Cardiac septum (tissue), 1 donor: ENCODE data around the gene RABGAP1L. TPM values are rescaled to one million over a fixed set of nuclear protein-coding genes. Genes with fewer than 3 reads are reported as not detected.

Source experiments
- DNase-seq: peaks from one replicate; pipeline ENCODE4 v3.0.0-alpha.2; 2020; ENCODE audit warnings: low spot score
- intact Hi-C: fragments of 100-400 bp; cut with DNase I; formaldehyde crosslinking; loops from one replicate; pipeline ENCODE4 v1.14.0; 2022
- total RNA-seq: library from RNA; stranded (reverse); fragmentation: NEBNext Ultra II Directional; extraction: Animal tissue kit (Norgen Biotek cat#: 25700); gene quantifications from one replicate; pipeline ENCODE4 v1.2.1, GENCODE V29; 2021
- donor health status: DM: no; HTN: no; CAD: no.

The RABGAP1L gene
- total RNA-seq, 1 donor from 2014 or later: 109 TPM

DNA sequence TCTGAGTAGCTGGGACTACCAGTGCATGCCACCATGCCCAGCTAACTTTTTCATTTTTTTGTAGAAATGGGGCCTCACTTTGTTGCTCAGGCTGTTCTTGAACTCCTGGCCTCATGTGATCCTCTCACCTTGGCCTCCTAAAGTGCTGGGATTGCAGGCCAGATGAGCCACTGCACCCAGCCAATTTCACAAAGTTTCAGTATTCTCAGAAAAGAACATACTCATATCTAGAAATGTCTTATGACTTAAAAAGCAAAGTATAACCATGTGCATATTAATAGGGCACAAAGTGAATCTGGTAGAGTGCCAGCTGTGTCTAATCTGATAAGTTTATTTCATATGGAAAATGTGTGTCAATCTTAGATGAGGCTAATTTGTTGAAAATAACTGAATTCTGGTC is 752.9 kb downstream of the RABGAP1L start:
- no peak for DNase-seq
- intact Hi-C loops: no loop called here

DNA sequence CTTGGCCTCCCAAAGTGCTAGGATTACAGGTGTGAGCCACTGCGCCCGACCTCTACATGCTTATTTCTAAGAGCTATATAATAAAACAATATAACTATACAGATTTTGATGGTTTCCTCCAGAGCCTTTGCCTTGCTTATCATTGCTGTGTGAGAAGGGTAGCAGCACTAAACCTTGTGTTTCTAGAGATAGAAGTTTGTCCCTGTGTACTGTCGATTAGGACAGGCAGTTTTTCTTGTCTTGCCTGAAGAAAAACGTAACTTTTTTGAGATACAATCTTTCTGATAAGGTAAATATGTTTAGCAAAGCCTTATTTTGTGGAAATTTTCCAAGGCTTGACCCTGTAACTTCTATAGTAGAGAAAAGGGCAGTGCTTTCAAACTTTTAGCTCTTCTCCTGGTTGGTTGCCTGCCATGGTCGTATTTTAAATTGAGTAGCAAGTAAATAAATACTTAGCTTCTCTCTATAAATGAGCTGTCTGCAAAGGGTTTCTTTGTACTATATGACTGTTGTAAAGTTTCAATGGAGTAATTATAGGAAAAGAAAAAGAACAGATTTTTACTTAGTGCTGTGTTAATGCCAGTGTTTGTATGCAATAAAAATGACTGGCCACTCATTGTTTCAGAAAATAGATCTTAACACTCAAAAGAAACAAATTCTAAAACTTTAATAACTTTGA is 754.0 kb downstream of the RABGAP1L start:
- no peak for DNase-seq
- intact Hi-C loops: no loop called here

DNA sequence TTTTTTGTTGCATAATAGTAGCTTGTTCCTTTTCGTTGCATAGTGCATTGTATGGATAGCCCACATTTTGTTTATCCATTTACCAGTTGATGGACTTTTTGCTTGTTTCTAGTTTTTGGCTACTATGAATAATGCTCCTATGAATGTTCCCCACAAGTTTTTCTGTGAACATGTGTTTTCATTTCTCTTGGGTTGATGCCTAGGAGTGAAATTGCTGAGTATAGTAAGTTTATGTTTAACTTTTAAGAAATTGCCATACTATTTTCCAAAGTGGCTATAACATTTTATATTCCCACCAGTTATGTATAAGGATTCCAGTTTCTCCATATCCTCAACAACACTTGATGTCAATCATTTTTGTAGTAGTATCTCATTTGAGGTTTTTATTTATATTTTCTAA is 755.7 kb downstream of the RABGAP1L start:
- no peak for DNase-seq
- intact Hi-C loops: no loop called here

DNA sequence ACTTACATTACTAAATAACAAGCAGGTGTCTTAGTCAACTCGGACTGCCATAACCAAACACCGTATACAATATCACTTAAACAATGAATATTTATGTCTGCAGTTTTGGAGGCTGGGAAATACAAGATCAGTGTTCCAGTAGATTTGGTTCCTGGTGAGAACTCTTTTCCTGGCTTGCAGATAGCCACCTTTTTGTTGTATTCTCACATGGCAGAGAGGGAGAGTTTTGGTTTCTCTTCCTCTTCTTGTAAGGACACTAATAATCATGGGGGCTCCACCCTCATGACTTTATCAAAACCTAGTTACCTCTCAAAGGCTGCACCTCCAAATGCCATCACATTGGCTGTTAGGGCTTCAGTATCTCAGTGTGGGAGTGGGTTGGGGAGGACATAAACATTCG is 757.5 kb downstream of the RABGAP1L start:
- intact Hi-C loops: no loop called here

DNA sequence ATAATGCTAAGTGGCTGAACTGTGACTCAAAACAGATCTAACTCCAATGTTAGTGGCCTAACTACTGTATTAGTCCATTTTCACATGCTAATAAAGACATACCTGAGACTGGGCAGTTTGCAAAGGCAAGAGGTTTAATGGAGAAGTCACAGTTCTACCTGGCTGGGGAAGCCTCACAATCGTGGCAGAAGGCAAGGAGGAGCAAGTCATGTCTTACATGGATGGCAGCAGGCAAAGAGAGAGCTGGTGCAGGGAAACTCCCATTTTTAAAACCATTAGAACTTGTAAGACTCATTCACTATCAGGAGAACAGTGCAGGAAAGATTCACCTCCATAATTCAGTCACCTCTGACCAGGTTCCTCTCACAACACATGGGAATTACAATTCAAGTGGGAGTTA is 760.8 kb downstream of the RABGAP1L start:
- intact Hi-C loops: no loop called here

More for the DNA sequence above, 757.5 kb downstream of the RABGAP1L start:
- DNase-seq: no peak

DNA sequence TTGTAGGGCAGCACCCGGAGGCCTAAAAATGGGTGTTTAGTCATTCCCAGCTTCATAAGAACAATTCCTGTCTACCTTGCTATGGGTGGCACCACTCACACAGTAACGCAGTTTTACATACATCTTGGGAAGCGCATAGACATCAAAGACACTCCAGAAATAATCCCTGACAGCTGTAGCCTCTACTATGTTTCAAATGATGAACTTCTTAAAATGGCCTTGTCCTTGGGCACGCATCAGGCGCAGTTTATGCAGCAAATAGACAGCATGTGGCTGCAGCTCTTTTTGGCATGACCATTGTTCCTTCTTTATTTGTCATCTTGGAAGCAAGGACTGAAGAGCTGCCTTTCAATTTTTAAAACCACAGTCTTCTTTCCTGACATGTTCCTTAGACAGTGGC is 762.8 kb downstream of the RABGAP1L start:
- intact Hi-C loops: no loop called here
- DNase-seq: no peak

More for the DNA sequence above, 760.8 kb downstream of the RABGAP1L start:
- no peak for DNase-seq

DNA sequence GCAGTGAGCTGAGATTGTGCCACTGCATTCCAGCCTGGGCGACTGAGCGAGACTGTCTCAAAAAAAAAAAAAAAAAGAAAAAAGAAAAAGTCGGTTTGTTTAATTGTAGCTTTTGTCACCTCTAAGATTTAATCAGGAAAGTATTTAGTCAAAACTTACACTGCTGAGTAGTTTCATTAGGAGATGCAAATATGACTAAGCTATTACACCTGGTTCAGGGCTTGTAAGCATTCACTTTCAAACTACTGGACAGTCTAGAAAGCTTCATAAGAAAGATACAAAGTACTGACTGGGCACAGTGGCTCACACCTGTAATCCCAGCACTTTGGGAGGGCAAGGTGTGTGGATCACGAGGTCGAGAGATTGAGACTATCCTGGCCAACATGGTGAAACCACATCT is 764.5 kb downstream of the RABGAP1L start:
- intact Hi-C loops: no loop called here
- no peak for DNase-seq

DNA sequence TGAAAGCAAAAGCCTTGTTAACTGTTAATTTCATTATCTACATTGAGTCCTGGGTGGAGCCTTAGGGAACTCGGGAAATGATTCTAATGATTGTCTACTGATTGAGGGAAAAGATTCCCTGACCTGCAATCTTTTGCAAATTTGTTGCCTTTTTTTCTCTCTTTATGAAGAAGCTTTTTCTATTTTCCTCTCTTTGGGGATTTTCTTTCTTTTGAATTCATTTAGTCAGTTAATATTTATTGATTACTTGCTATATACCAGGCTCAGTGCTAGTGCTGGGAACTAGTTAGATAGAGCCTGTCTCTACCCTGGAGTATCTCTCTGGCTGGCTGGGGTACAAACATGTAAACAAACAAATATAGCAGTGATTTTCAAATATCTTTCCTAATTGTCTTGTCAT is 769.2 kb downstream of the RABGAP1L start:
- intact Hi-C loops: no loop called here
- no peak for DNase-seq

DNA sequence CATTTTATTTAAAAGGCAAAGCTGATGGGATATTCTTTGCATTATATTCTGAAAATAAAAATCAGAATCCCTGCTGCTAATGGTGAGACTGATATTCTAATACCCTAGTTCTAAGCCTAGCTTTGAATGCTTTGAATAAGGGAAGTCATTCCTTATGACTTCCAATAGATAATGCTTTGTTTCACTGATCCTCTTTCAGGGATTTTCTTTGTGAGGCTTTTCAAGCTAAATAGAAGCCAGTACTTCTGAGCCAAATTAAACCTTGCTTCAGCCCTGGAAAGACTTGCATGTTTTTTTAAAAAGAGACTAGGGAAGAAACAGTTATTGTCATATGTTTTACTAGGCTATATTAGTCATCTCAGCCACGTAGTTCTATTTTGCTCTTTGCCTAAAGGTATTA is 771.9 kb downstream of the RABGAP1L start:
- DNase-seq: no peak
- intact Hi-C loops: no loop called here

DNA sequence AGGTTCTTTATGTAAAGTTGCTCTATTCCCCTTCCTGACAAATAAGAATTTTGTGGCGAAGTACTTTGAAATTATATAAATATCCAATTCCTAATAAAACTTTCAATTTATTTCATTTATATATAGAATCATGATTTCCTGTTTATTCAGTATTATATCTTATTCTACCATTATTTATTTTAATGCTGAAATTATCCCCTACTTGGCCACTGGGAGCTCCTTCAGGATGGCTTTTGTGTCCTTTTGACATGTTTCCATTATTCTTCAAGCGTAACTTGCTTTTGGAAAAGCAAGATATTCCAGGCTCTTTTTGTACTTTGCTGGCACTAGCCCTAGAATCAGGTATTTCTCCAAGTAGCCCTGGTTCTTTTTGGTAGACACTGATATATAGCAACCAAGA is 773.3 kb downstream of the RABGAP1L start:
- no peak for DNase-seq
- intact Hi-C loops: no loop called here

DNA sequence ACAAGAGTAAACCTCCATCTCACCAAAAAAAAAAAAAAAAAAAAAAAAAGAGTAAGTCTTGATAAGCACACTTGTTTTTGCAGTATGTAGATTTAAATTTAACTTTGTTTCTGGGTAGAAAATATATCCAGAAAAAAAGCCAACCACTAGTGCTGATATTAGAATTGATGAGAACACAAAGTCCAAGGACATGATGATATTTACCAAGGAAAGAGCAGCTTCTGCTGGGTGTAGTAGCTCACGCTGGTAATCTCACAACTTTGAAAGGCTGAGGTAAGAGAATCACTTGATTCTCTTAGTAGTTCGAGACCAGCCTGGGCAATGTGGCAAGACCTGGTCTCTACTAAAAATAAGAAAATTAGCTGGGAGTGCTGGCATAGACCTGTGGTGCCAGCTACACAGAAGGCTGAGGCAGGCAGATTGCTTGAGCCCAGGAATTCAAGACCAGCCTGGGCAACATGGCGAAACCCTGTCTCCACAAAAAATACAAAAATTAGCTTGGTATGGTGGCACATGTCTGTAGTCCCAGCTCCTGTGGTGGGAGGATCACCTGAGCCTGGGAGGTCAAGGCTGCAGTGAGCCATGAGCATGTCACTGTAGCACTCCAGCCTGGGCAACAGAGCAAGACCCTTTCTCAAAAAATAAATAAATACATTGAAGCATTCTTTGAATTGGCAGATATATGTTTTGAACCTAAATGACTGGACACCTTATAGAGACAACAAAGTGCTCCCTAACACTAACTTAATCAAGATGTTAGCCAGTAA is 776.8 kb downstream of the RABGAP1L start:
- intact Hi-C loops: no loop called here
- no peak for DNase-seq

DNA sequence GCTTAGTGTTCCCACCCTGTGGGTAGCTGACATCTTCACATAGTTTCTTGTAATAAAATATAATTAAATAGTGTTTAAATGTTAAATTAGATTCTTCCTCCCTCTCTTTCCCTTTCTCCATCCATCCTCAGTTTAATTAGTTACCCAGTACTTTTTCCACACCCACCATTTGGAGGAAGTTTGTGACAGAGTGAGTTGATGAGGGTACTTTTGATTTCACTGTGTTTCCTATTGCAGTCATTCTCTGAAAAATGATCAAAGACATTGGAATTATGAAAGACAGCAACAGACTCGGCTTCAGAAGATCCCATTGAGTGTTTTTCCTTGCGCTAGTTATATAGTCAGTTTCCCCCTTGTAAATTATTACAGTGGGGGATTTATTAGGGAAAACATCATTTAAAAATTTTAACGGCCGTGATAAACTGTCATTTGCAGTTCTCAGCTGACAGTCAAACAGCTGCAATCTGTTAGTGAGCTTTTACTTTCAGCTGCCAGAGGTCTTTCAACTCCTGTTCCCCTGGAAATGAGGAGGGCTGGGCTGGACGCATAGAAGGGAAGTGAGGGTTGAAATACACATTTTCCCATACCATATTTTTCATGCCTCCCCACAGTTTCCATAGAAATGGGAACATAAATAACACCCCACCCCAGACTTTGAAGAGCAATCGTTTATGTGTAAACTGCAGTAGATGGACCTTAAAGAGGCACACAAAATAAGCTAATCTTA is 779.1 kb downstream of the RABGAP1L start:
- intact Hi-C loops: no loop called here
- no peak for DNase-seq

DNA sequence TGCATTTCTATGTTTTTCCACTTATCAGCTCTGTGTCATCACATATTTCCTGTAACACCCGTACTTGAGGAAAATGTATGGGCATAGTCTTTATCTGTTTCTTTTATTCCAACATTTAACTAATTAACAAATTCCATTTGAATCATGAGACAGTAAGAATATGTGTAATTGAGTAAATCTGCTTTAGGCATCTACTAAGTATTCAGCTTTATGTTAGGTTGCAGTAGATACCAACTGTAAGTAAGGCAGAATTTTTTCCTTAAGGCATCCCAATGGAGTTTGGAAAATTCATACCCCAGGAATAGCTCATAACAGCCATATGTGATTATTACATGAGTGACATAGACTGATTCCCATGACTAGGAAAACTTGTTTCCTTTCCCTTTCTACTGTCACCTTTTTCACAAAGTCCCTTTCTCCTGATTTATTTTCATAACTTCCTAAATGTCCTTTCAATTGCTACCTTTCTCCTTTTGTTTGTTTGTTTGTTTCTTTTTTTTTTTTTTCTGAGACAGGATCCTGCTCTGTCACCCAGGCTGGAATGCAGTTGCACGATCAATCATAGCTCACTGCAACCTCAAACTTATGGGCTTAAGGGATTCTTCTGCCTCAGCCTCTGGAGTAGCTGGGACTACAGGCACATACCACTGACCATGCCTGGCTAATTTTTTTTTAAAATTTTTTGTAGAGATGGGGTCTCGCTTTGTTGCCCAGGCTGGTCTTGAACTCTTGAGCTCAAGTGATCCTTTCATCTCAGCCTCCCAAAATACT is 780.6 kb downstream of the RABGAP1L start:
- DNase-seq: no peak
- intact Hi-C loops: no loop called here

DNA sequence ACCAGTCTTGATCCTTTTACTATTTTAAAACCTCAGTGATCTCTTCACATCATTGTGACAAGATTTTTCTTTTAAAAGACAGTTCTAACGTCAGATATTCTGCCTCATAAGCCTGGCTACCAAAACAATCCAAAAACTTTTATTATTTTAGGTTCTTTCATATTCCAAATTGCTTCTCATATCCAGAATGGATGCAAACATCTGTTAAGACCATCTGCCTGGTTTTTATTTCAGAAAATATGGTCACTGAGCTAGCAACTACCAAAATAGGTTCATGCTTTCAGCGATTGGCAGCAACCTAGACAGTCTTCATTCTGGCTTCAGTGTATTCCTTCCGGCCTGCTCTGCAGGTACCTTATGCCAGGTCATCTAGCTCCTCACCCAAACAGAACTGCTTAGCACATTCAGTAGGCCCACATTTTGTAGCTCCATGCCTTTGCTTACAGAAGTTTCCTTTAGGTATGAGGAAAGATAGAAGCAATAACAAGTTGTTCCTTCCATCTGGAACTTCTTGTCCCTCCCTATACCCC is 781.4 kb downstream of the RABGAP1L start:
- DNase-seq: no peak
- intact Hi-C loops: no loop called here

DNA sequence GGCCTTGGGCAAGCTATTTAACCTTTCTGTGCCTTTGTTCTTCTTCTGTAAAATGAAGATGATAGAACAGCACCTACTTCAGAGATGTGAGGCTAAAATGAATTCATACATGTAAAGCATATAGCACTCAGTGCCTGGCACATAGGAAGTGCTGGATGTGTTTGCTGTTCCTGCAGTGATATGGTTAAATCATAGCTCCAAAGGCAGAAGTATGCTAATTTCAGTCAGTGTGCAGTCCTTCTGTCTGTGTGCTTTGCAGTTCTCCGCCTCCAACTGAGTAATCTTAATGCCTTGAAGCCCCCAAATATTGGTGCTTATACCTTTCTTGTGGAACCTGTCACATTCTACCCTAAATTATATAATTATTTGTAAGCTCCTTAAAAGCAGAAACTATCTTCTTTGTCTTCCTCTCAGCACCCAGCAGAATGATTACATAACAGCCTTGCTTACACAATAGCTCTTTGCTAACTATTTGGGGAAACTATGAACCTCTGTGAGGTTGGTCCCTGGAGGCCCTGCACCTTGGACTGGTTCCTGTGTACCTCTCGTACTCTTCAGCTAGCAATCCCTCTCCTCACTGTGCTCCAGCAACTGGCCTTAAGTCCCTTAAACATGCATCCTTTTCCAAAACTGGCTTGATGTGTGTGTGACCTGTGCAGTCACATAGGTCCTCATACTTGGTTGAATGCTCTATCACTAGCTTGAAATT is 783.4 kb downstream of the RABGAP1L start:
- intact Hi-C loops: no loop called here
- no peak for DNase-seq

DNA sequence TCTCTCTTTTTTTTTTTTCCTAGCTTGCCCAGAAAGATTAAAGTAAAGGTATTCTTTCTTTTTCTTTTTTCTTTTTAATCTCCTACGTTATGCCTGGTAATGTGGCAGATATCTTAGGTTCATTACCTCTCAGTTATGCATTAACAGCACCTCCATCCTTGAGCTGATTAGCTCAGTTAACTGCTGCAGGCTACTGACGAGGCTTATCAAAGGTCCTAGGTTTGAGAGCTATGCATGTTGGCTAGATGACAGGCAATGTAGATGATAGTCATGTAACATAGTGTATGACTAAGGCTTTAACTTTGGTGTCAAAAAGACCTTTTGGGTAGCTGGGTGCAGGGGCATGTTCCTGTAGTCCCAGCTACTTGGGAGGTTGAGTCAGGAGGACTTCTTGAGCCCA is 786.7 kb downstream of the RABGAP1L start:
- no peak for DNase-seq
- intact Hi-C loops: no loop called here

DNA sequence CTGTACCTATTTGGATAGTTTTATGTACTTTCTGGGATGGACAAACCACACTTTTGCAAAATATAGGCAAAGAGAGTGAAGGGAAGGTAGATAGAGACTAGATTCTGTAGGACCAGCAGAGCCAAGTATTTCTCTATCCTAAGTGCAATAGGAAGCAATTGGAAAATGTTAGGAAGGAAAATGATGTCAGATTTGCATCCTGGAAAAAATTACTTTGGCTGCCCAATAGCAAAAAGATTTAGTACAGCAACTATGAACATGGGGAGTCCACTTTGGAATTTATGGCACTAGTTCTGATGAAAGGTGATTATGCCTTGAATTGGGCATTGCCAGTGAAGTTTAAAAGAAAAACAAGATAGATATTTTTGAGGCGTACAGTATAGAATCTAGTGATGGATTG is 789.7 kb downstream of the RABGAP1L start:
- intact Hi-C loops: no loop called here
- no peak for DNase-seq

DNA sequence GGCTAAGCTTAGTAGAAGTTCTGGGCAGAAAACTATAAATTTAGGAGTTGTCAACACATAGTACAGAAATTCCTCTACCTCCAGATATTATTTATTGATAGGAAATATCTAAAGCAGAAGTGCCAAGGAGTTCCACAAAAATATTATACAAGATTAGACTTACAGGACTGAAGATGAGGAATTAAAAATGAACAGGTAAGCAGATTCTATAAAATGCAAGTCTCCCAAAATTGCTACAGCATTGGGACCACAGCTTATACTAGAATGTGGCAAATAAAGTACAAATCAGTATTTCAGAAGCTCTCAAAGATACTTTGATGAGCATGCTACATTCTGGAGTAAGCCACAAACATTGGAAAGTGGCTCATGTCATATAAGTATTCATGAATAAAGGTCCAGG is 790.3 kb downstream of the RABGAP1L start:
- no peak for DNase-seq
- intact Hi-C loops: no loop called here
